HepG2 (cell line): Measurements from ENCODE around the gene SLC22A23. TPM values are rescaled to one million over a fixed set of nuclear protein-coding genes. Genes with fewer than 3 reads are reported as not detected.

Experiments used
- CBFB ChIP-seq: sonication (generic); formaldehyde crosslinking; IDR thresholded peaks from 2 replicates; pipeline ENCODE4 v1.4.0; 2020; ENCODE audit warnings: missing genetic modification reagents
- E2F5 ChIP-seq: sonication (generic); formaldehyde crosslinking; conservative IDR thresholded peaks from 2 replicates; pipeline ENCODE4 v1.4.0; 2020; ENCODE audit warnings: missing genetic modification reagents
- HOXA5 ChIP-seq: sonication (generic); formaldehyde crosslinking; IDR thresholded peaks from 2 replicates; pipeline ENCODE4 v1.4.0; 2020; ENCODE audit warnings: missing genetic modification reagents
- MAZ ChIP-seq, 2 experiments: sonication (generic) in 1 of 2; formaldehyde crosslinking in 1 of 2; IDR thresholded peaks; 2 replicates each; pipeline versions ENCODE4 v1.5.0 to v1.6.1; 2012 to 2020; ENCODE audit warnings: low read depth in 2 of 2, mild to moderate bottlenecking in 2 of 2, borderline replicate concordance in 1 of 2, improper control_type of control experiment in 1 of 2, low read length in 1 of 2, missing genetic modification reagents in 1 of 2, moderate library complexity in 1 of 2
- NONO ChIP-seq, 2 experiments: fragments of 450-650 bp in 1 of 2; sonication (generic) in 1 of 2; formaldehyde crosslinking in 1 of 2; IDR thresholded peaks in 1 of 2; conservative IDR thresholded peaks in 1 of 2; 2 replicates each; pipeline versions ENCODE4 v1.6.1 to v1.8.0; 2017 to 2022; ENCODE audit warnings: mild to moderate bottlenecking in 1 of 2, missing genetic modification reagents in 1 of 2, moderate library complexity in 1 of 2
- NPAS2 ChIP-seq: sonication (generic); formaldehyde crosslinking; IDR thresholded peaks from 2 replicates; pipeline ENCODE4 v1.8.0; 2022; ENCODE audit warnings: mild to moderate bottlenecking, missing genetic modification reagents, borderline replicate concordance
- POGZ ChIP-seq: sonication (generic); formaldehyde crosslinking; IDR thresholded peaks from 2 replicates; pipeline ENCODE4 v1.4.0; 2020; ENCODE audit warnings: mild to moderate bottlenecking, missing genetic modification reagents
- RERE ChIP-seq: IDR thresholded peaks from 2 replicates; pipeline ENCODE4 v1.6.1; 2016; ENCODE audit warnings: low read depth, missing genetic modification reagents, missing compliant biosample characterization
- RXRA ChIP-seq: sonication (generic); formaldehyde crosslinking; IDR thresholded peaks from 2 replicates; pipeline ENCODE4 v1.5.1; 2020; ENCODE audit warnings: missing genetic modification reagents
- ZNF501 ChIP-seq: sonication (generic); formaldehyde crosslinking; IDR thresholded peaks from 2 replicates; pipeline ENCODE4 v1.5.1; 2020; ENCODE audit warnings: mild to moderate bottlenecking, moderate library complexity, missing genetic modification reagents
- ZNF556 ChIP-seq: sonication (generic); formaldehyde crosslinking; IDR thresholded peaks from 2 replicates; pipeline ENCODE4 v1.4.0; 2020; ENCODE audit warnings: mild to moderate bottlenecking, missing genetic modification reagents, borderline replicate concordance
- ZNF557 ChIP-seq: sonication (generic); formaldehyde crosslinking; IDR thresholded peaks from 2 replicates; pipeline ENCODE4 v1.4.0; 2020; ENCODE audit warnings: missing genetic modification reagents
- ZNF646 ChIP-seq: sonication (generic); formaldehyde crosslinking; IDR thresholded peaks from 2 replicates; pipeline ENCODE4 v1.9.0; 2021; ENCODE audit warnings: mild to moderate bottlenecking, missing genetic modification reagents
- ZNF672 ChIP-seq: sonication (generic); formaldehyde crosslinking; IDR thresholded peaks from 2 replicates; pipeline ENCODE4 v1.8.1; 2022; ENCODE audit warnings: missing genetic modification reagents
- ZSCAN30 ChIP-seq: sonication (generic); formaldehyde crosslinking; IDR thresholded peaks from 2 replicates; pipeline ENCODE4 v1.5.0; 2020; ENCODE audit warnings: mild to moderate bottlenecking, missing genetic modification reagents
- polyA plus RNA-seq, 8 experiments: library from polyadenylated mRNA; depleted of rRNA in 3 of 8; stranded (reverse) in 7 of 8; unstranded in 1 of 8; fragments of >200 nt; fragmentation: Illumina TruSeq in 4 of 8; extraction: Trizol in 4 of 8; gene quantifications; 2 replicates each; pipeline versions ENCODE4 v1.2.1 to v1.2.3, GENCODE V29; 2011 to 2016; ENCODE audit warnings: low read depth in 4 of 8, missing spikeins in 1 of 8, mixed read lengths in 1 of 8; ENCODE audit not compliant: insufficient read depth in 1 of 8
- total RNA-seq, 5 experiments: library from RNA; depleted of rRNA; stranded (reverse); fragments of >200 nt; fragmentation: Illumina TruSeq; extraction: Trizol; gene quantifications; 2 replicates each; pipeline ENCODE4 v1.2.3, GENCODE V29; 2016; ENCODE audit warnings: low read depth in 1 of 5

SLC22A23 gene
- total and polyA plus RNA-seq, 2 of the 13 experiments (the other 11 are each of a cell fraction or from before 2014, with no cell fraction given): 11.8 to 17.5 TPM

GRCh38 chr6:3456898-3457709 lies at the start of gene SLC22A23 (continued):
- TF ChIP-seq RERE (CRISPR knock-in tag): no peak
- peak; percentile 53; the same call in 1 of the 2 replicates for TF ChIP-seq HOXA5 (CRISPR knock-in tag)
- TF ChIP-seq NPAS2 (CRISPR knock-in tag): no peak
- peak; percentile 17; the same call in 1 of the 2 replicates for TF ChIP-seq RXRA (CRISPR knock-in tag)
- no peak for TF ChIP-seq ZNF557 (CRISPR knock-in tag)
- TF ChIP-seq E2F5 (CRISPR knock-in tag): 0 out of 2 replicates have a peak, but pooled peaks have one; percentile 15
- TF ChIP-seq ZNF672 (CRISPR knock-in tag): no peak
- no peak for TF ChIP-seq ZNF646
- TF ChIP-seq ZNF556 (CRISPR knock-in tag): peak; percentile 56; the same call in 1 of the 2 replicates
- no peak for TF ChIP-seq POGZ (CRISPR knock-in tag)
- peak; percentile 55 for TF ChIP-seq ZNF501
- no peak for TF ChIP-seq NONO (IDR thresholded peaks at IDR 0.05)
- TF ChIP-seq NONO (CRISPR knock-in tag; conservative IDR thresholded peaks at IDR 0.05): peak; percentile 77; the same call in 1 of the 2 replicates
- TF ChIP-seq ZSCAN30: no peak
- TF ChIP-seq MAZ (IDR thresholded peaks at IDR 0.05; ENCODE audit: borderline replicate concordance, low read depth, low read length): peak; percentile 97
- peak; percentile 98 for TF ChIP-seq MAZ (CRISPR knock-in tag; IDR thresholded peaks at IDR 0.05; ENCODE audit: low read depth)
- TF ChIP-seq CBFB (CRISPR knock-in tag): peak; percentile 67; the same call in 1 of the 2 replicates
